ENCODE results near the gene ELAVL1. TPM values are rescaled to one million over a fixed set of nuclear protein-coding genes. Genes with fewer than 3 reads are reported as not detected.

Gene ELAVL1
- total and polyA plus RNA-seq, 2 of the 13 experiments (the other 11 are each of a cell fraction or from before 2014, with no cell fraction given), result 27.9 to 38.4 TPM

- TF ChIP-seq CEBPZ (IDR thresholded peaks at IDR 0.05; ENCODE audit: low read length) (no peak), ZMYM3 (CRISPR knock-in tag; IDR thresholded peaks at IDR 0.05) (no peak), TSC22D2 (CRISPR knock-in tag; IDR thresholded peaks at IDR 0.05; ENCODE audit: borderline replicate concordance) (no peak), JDP2 (CRISPR knock-in tag; IDR thresholded peaks at IDR 0.05; ENCODE audit: borderline replicate concordance) (no peak), PCBP2 (optimal IDR thresholded peaks at IDR 0.05; ENCODE audit: low read depth, low read length, poor library complexity, severe bottlenecking) (no peak), ZIK1 (CRISPR knock-in tag; IDR thresholded peaks at IDR 0.05; ENCODE audit: borderline replicate concordance, low read depth) (0 out of 2 replicates have a peak, but pooled peaks have one; percentile 7), ZNF296 (CRISPR knock-in tag; conservative IDR thresholded peaks at IDR 0.05) (no peak), ZNF33A (CRISPR knock-in tag; IDR thresholded peaks at IDR 0.05; ENCODE audit: borderline replicate concordance) (no peak), ZNF780A (CRISPR knock-in tag; IDR thresholded peaks at IDR 0.05) (no peak), PAWR (CRISPR knock-in tag; IDR thresholded peaks at IDR 0.05; ENCODE audit: borderline replicate concordance) (no peak), RELA (CRISPR knock-in tag; IDR thresholded peaks at IDR 0.05) (no peak), POLR2G (IDR thresholded peaks at IDR 0.05; ENCODE audit: low read depth, low read length) (peak; percentile 40), CHD2 (IDR thresholded peaks at IDR 0.05; ENCODE audit: low read depth, low read length) (no peak), FOXP1 (IDR thresholded peaks at IDR 0.05) (no peak), FOXP1 (CRISPR knock-in tag; IDR thresholded peaks at IDR 0.05) (no peak), THAP7 (CRISPR knock-in tag; IDR thresholded peaks at IDR 0.05) (no peak)
- TF ChIP-seq, protein P1, sequence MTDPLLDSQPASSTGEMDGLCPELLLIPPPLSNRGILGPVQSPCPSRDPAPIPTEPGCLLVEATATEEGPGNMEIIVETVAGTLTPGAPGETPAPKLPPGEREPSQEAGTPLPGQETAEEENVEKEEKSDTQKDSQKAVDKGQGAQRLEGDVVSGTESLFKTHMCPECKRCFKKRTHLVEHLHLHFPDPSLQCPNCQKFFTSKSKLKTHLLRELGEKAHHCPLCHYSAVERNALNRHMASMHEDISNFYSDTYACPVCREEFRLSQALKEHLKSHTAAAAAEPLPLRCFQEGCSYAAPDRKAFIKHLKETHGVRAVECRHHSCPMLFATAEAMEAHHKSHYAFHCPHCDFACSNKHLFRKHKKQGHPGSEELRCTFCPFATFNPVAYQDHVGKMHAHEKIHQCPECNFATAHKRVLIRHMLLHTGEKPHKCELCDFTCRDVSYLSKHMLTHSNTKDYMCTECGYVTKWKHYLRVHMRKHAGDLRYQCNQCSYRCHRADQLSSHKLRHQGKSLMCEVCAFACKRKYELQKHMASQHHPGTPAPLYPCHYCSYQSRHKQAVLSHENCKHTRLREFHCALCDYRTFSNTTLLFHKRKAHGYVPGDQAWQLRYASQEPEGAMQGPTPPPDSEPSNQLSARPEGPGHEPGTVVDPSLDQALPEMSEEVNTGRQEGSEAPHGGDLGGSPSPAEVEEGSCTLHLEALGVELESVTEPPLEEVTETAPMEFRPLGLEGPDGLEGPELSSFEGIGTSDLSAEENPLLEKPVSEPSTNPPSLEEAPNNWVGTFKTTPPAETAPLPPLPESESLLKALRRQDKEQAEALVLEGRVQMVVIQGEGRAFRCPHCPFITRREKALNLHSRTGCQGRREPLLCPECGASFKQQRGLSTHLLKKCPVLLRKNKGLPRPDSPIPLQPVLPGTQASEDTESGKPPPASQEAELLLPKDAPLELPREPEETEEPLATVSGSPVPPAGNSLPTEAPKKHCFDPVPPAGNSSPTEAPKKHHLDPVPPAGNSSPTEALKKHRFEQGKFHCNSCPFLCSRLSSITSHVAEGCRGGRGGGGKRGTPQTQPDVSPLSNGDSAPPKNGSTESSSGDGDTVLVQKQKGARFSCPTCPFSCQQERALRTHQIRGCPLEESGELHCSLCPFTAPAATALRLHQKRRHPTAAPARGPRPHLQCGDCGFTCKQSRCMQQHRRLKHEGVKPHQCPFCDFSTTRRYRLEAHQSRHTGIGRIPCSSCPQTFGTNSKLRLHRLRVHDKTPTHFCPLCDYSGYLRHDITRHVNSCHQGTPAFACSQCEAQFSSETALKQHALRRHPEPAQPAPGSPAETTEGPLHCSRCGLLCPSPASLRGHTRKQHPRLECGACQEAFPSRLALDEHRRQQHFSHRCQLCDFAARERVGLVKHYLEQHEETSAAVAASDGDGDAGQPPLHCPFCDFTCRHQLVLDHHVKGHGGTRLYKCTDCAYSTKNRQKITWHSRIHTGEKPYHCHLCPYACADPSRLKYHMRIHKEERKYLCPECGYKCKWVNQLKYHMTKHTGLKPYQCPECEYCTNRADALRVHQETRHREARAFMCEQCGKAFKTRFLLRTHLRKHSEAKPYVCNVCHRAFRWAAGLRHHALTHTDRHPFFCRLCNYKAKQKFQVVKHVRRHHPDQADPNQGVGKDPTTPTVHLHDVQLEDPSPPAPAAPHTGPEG (CRISPR knock-in tag; IDR thresholded peaks at IDR 0.05), result peak; percentile 36
- TF ChIP-seq, protein P2, sequence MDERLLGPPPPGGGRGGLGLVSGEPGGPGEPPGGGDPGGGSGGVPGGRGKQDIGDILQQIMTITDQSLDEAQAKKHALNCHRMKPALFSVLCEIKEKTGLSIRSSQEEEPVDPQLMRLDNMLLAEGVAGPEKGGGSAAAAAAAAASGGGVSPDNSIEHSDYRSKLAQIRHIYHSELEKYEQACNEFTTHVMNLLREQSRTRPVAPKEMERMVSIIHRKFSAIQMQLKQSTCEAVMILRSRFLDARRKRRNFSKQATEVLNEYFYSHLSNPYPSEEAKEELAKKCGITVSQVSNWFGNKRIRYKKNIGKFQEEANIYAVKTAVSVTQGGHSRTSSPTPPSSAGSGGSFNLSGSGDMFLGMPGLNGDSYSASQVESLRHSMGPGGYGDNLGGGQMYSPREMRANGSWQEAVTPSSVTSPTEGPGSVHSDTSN (CRISPR knock-in tag; IDR thresholded peaks at IDR 0.05), result no peak
Observed at GRCh38 chr19:7916103-7916954, 89.1 kb downstream of the ELAVL1 start (continued).
